Testis (tissue), 2 donors: ENCODE data around the gene HOXB3.

Experiments used
- POLR2A ChIP-seq: fragments of 450-650 bp; IDR thresholded peaks from one replicate; pipeline ENCODE4 v1.6.1; 2017; ENCODE audit warnings: antibody characterized with exemption, mild to moderate bottlenecking, moderate library complexity
- TF ChIP-seq, protein P1 (sequence below), 3 experiments: fragments of 450-650 bp in 2 of 3; fragments of 200-600 bp in 1 of 3; sonication (generic) in 1 of 3; IDR thresholded peaks; one replicate each; pipeline ENCODE4 v1.5.1; 2016 to 2019; ENCODE audit warnings: antibody characterized with exemption in 3 of 3, mild to moderate bottlenecking in 2 of 3, moderate library complexity in 1 of 3

- TF ChIP-seq, protein P1, sequence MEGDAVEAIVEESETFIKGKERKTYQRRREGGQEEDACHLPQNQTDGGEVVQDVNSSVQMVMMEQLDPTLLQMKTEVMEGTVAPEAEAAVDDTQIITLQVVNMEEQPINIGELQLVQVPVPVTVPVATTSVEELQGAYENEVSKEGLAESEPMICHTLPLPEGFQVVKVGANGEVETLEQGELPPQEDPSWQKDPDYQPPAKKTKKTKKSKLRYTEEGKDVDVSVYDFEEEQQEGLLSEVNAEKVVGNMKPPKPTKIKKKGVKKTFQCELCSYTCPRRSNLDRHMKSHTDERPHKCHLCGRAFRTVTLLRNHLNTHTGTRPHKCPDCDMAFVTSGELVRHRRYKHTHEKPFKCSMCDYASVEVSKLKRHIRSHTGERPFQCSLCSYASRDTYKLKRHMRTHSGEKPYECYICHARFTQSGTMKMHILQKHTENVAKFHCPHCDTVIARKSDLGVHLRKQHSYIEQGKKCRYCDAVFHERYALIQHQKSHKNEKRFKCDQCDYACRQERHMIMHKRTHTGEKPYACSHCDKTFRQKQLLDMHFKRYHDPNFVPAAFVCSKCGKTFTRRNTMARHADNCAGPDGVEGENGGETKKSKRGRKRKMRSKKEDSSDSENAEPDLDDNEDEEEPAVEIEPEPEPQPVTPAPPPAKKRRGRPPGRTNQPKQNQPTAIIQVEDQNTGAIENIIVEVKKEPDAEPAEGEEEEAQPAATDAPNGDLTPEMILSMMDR (IDR thresholded peaks at IDR 0.05), result no peak
- no peak for TF ChIP-seq POLR2A
Observed at GRCh38 chr17:48566717-48567116, 23.3 kb downstream of the HOXB3 start.
